Calu3 (cell line): Measurements from ENCODE around the gene STK4. TPM values are rescaled to one million over a fixed set of nuclear protein-coding genes. Genes with fewer than 3 reads are reported as not detected.

ENCODE experiments used
- BruUV-seq: library from RNA; stranded (reverse); fragments of 400-500 nt; replicated peaks from 2 replicates; lab custom pipeline; 2021; lab: Mats Ljungman, UMichigan
- CTCF ChIA-PET: fragments of 300-600 bp; sonication (Branson Sonifier 250); formaldehyde crosslinking; loops from one replicate; lab custom pipeline; 2022; ENCODE audit warnings: antibody characterized with exemption; lab: Charles Lee
- DNase-seq: peaks from one replicate; pipeline ENCODE4 v3.0.0; 2022
- H3K27ac Mint-ChIP-seq: one replicate; pipeline ENCODE4 v1.8.0; 2022; ENCODE audit warnings: mixed read lengths; ENCODE audit not compliant: unreplicated experiment
- H3K27me3 Mint-ChIP-seq: one replicate; pipeline ENCODE4 v1.8.0; 2022; ENCODE audit warnings: mixed read lengths; ENCODE audit not compliant: unreplicated experiment
- H3K36me3 Mint-ChIP-seq: one replicate; pipeline ENCODE4 v1.8.0; 2022; ENCODE audit warnings: mild to moderate bottlenecking, moderate library complexity, mixed read lengths; ENCODE audit not compliant: insufficient read depth, unreplicated experiment
- H3K4me1 Mint-ChIP-seq: one replicate; pipeline ENCODE4 v1.8.0; 2022; ENCODE audit warnings: mild to moderate bottlenecking, low read depth, mixed read lengths; ENCODE audit not compliant: unreplicated experiment
- H3K4me3 Mint-ChIP-seq: one replicate; pipeline ENCODE4 v1.8.0; 2022; ENCODE audit warnings: mild to moderate bottlenecking, low read depth, moderate library complexity, mixed read lengths; ENCODE audit not compliant: unreplicated experiment
- H3K9me3 Mint-ChIP-seq: one replicate; pipeline ENCODE4 v1.8.0; 2022; ENCODE audit warnings: low read depth, mixed read lengths; ENCODE audit not compliant: unreplicated experiment
- CTCF ChIP-seq: fragments of 200-600 bp; IDR thresholded peaks from one replicate; pipeline ENCODE4 v1.8.0; 2022; ENCODE audit warnings: antibody characterized with exemption; ENCODE audit not compliant: unreplicated experiment
- intact Hi-C: fragments of 100-400 bp; cut with micrococcal nuclease; formaldehyde crosslinking; loops from one replicate; pipeline ENCODE4 v1.10.0; 2022; ENCODE audit not compliant: unreplicated experiment
- total RNA-seq: library from RNA; stranded (reverse); gene quantifications from 2 replicates; pipeline ENCODE4 v1.2.3, GENCODE V29; 2022

STK4 gene
- total RNA-seq, 1 experiment from 2014 or later, result 53.1 TPM

- Mint-ChIP-seq H3K9me3 (no peaks in the 10 kb centered on the region), H3K4me1 (peaks cover 55% of the 10 kb centered on the region), H3K36me3 (no peaks in the 10 kb centered on the region), H3K4me3 (no peak overlapping the region), H3K27ac (peak overlapping the region; percentile 62), H3K27me3 (no peaks in the 10 kb centered on the region)
- CTCF ChIA-PET, result interaction anchor here (2.3 to 3.0 kb wide), 2 partner anchors 29 to 81 kb away, joined by 11 to 12 read pairs; no protein-coding TSS in a partner anchor
- DNase-seq, result peak; percentile 10
- TF ChIP-seq CTCF, result no peak
- intact Hi-C loops, result loop anchor here (2.0 kb wide), 1 partner anchor 56 kb away; no protein-coding TSS in a partner anchor
- no TSS peak for BruUV-seq
Observed at GRCh38 chr20:45014671-45015415, 48.5 kb downstream of the STK4 start.

GRCh38 chr20:45016089-45016671 lies 49.9 kb downstream of the STK4 start:
- Mint-ChIP-seq H3K36me3 (no peaks in the 10 kb centered on the region), H3K27ac (peak overlapping the region; percentile 62), H3K27me3 (no peaks in the 10 kb centered on the region), H3K9me3 (no peaks in the 10 kb centered on the region), H3K4me1 (peaks cover 46% of the 10 kb centered on the region), H3K4me3 (no peak overlapping the region)
- no peak for TF ChIP-seq CTCF
- BruUV-seq, result no TSS peak
- intact Hi-C loops, result no loop called here
- no peak for DNase-seq
- CTCF ChIA-PET, result interaction anchor here (2.3 to 3.0 kb wide), 2 partner anchors 28 to 80 kb away, joined by 11 to 12 read pairs; no protein-coding TSS in a partner anchor

GRCh38 chr20:45017281-45017680 lies 51.0 kb downstream of the STK4 start:
- no TSS peak for BruUV-seq
- no peaks in the 10 kb centered on the region for H3K36me3 Mint-ChIP-seq
- no peak overlapping the region for H3K4me3 Mint-ChIP-seq
- TF ChIP-seq CTCF, result no peak
- intact Hi-C loops, result no loop called here
- CTCF ChIA-PET, result no interaction called here
- no peaks in the 10 kb centered on the region for H3K9me3 Mint-ChIP-seq
- H3K27me3 Mint-ChIP-seq, result no peaks in the 10 kb centered on the region
- H3K27ac Mint-ChIP-seq, result no peak overlapping the region
- peaks cover 35% of the 10 kb centered on the region for H3K4me1 Mint-ChIP-seq
- no peak for DNase-seq

GRCh38 chr20:45017857-45018256 lies 51.5 kb downstream of the STK4 start:
- H3K4me3 Mint-ChIP-seq, result no peak overlapping the region
- CTCF ChIA-PET, result no interaction called here
- no peaks in the 10 kb centered on the region for H3K9me3 Mint-ChIP-seq
- no peak overlapping the region for H3K27ac Mint-ChIP-seq
- DNase-seq, result no peak
- no TSS peak for BruUV-seq
- intact Hi-C loops, result no loop called here
- no peak for TF ChIP-seq CTCF
- H3K27me3 Mint-ChIP-seq, result no peaks in the 10 kb centered on the region
- H3K4me1 Mint-ChIP-seq, result peaks cover 29% of the 10 kb centered on the region
- H3K36me3 Mint-ChIP-seq, result no peaks in the 10 kb centered on the region
